K562 (cell line): ENCODE results near the gene ARHGEF6. TPM values are rescaled to one million over a fixed set of nuclear protein-coding genes. Genes with fewer than 3 reads are reported as not detected.

ENCODE experiments used
- ATAC-seq: fragments of 200-7000 bp; cut with Tn5 transposase; 3 replicates; pipeline ENCODE4 v1.9.1; 2020; ENCODE audit warnings: moderate library complexity
- BruUV-seq: library from RNA; stranded (reverse); fragments of 400-500 nt; replicated peaks from 2 replicates; lab custom pipeline; 2021; lab: Mats Ljungman, UMichigan
- CTCF ChIA-PET: fragments of 300-600 bp; formaldehyde crosslinking; extraction: SDS; loops from one replicate; lab custom pipeline; 2021; ENCODE audit warnings: low intra/inter-chr PET ratio; lab: Yijun Ruan, JAX
- POLR2A ChIA-PET: fragments of 300-600, 350-650 bp; sonication (Branson Sonifier 250); formaldehyde crosslinking; extraction: SDS; loops from one replicate; lab custom pipeline; 2021; ENCODE audit warnings: antibody characterized with exemption, inconsistent platforms; lab: Yijun Ruan, JAX
- DNase-seq, 4 experiments: peaks; one replicate each; pipeline versions ENCODE4 v3.0.0 to v3.0.0-alpha.2; 2011 to 2018; ENCODE audit warnings: low spot score in 3 of 4, mixed read lengths in 3 of 4; ENCODE audit errors: extremely low read depth in 1 of 4
- FAIRE-seq: peaks from 2 replicates; lab custom pipeline; 2011; peaks lifted over from hg19 to GRCh38; lab: Jason Lieb, UNC
- H2AFZ ChIP-seq: 2 replicates; pipeline ENCODE4 v1.6.0; 2011; ENCODE audit warnings: low read depth, low read length, control low read depth, inconsistent platforms
- H3K27ac ChIP-seq: fragments of 200-600 bp; 3 replicates; pipeline ENCODE4 v1.8.0; 2011; ENCODE audit warnings: low read depth, mild to moderate bottlenecking, control low read depth, inconsistent platforms, low read length, moderate library complexity, mixed read lengths; ENCODE audit errors: extremely low read depth
- H3K27me3 ChIP-seq, 2 experiments: fragments of 300-600 bp in 1 of 2; 2 replicates in 1 of 2; 3 replicates in 1 of 2; pipeline versions ENCODE4 v1.6.0 to v1.8.0; 2011; ENCODE audit warnings: inconsistent platforms in 2 of 2, low read length in 2 of 2, mild to moderate bottlenecking in 1 of 2, mixed read lengths in 1 of 2, moderate library complexity in 1 of 2; ENCODE audit not compliant: control insufficient read depth in 2 of 2, insufficient read depth in 2 of 2
- H3K36me3 ChIP-seq: fragments of 300-600 bp; 3 replicates; pipeline ENCODE4 v1.8.0; 2011; ENCODE audit warnings: mild to moderate bottlenecking, low read length, inconsistent platforms; ENCODE audit not compliant: control insufficient read depth, insufficient read depth
- H3K4me1 ChIP-seq, 2 experiments: fragments of 200-600 bp in 1 of 2; replicated peaks in 1 of 2; 2 replicates in 1 of 2; 3 replicates in 1 of 2; pipeline versions ENCODE4 v1.5.1 to v1.8.0; 2011; ENCODE audit warnings: inconsistent platforms in 2 of 2, low read length in 2 of 2, mild to moderate bottlenecking in 1 of 2, mixed read lengths in 1 of 2, moderate library complexity in 1 of 2; ENCODE audit not compliant: control insufficient read depth in 2 of 2, insufficient read depth in 2 of 2
- H3K4me2 ChIP-seq: 2 replicates; pipeline ENCODE4 v1.6.1; 2011; ENCODE audit warnings: low read length, control low read depth, inconsistent platforms, mixed read lengths; ENCODE audit not compliant: insufficient read depth
- H3K4me3 ChIP-seq: fragments of 200-600 bp; sonication (generic), shearing (Covaris generic); 2 replicates; pipeline ENCODE4 v1.5.1; 2016; ENCODE audit warnings: control low read depth, inconsistent platforms
- H3K79me2 ChIP-seq: fragments of 200-600 bp; 3 replicates; pipeline ENCODE4 v1.8.0; 2011; ENCODE audit warnings: low read length, inconsistent platforms; ENCODE audit not compliant: control insufficient read depth, insufficient read depth
- H3K9ac ChIP-seq, 2 experiments: 2 replicates each; pipeline versions ENCODE4 v1.6.0 to v1.6.1; 2011; ENCODE audit warnings: low read depth in 2 of 2, low read length in 2 of 2, control low read depth in 1 of 2, inconsistent platforms in 1 of 2, mild to moderate bottlenecking in 1 of 2, mixed read lengths in 1 of 2; ENCODE audit not compliant: insufficient read depth in 1 of 2
- H3K9me1 ChIP-seq: one replicate; pipeline ENCODE4 v1.6.0; 2011; ENCODE audit warnings: inconsistent platforms, mild to moderate bottlenecking, low read length, moderate library complexity; ENCODE audit not compliant: control insufficient read depth, insufficient read depth
- H3K9me3 ChIP-seq: replicated peaks from 2 replicates; pipeline ENCODE4 v1.5.1; 2011; ENCODE audit warnings: low read depth, low read length, inconsistent platforms; ENCODE audit not compliant: control insufficient read depth, insufficient read depth
- H4K20me1 ChIP-seq: replicated peaks from 2 replicates; pipeline ENCODE4 v1.6.1; 2011; ENCODE audit warnings: low read length, inconsistent platforms, mixed read lengths; ENCODE audit not compliant: control insufficient read depth, insufficient read depth
- BRCA1 ChIP-seq, 2 experiments: fragments of 450-650 bp in 1 of 2; sonication (generic) in 1 of 2; formaldehyde crosslinking in 1 of 2; IDR thresholded peaks; 2 replicates each; pipeline versions ENCODE4 v1.5.0 to v1.6.1; 2017 to 2020; ENCODE audit warnings: mild to moderate bottlenecking in 1 of 2, missing genetic modification reagents in 1 of 2
- COPS2 ChIP-seq: fragments of 450-650 bp; conservative IDR thresholded peaks from 2 replicates; pipeline ENCODE4 v1.6.1; 2016; ENCODE audit warnings: mild to moderate bottlenecking, moderate library complexity
- HMGN3 ChIP-seq: IDR thresholded peaks from 2 replicates; pipeline ENCODE4 v1.6.1; 2011; ENCODE audit warnings: borderline replicate concordance, low read depth, mild to moderate bottlenecking, mixed read lengths, low read length; ENCODE audit not compliant: insufficient read length; ENCODE audit errors: extremely low read depth
- PPARD ChIP-seq: fragments of 250-450 bp; sonication (Bioruptor Pico); IDR thresholded peaks from 2 replicates; pipeline ENCODE4 v1.8.0; 2022; ENCODE audit warnings: inconsistent platforms, mild to moderate bottlenecking, moderate library complexity
- SP1 ChIP-seq: sonication (generic); formaldehyde crosslinking; IDR thresholded peaks from 2 replicates; pipeline ENCODE4 v1.8.1; 2022; ENCODE audit warnings: mild to moderate bottlenecking, missing genetic modification reagents
- WHSC1 ChIP-seq: IDR thresholded peaks from one replicate; pipeline ENCODE4 v1.6.1; 2012; ENCODE audit warnings: low read length, control low read depth, inconsistent platforms
- ZBTB8A ChIP-seq: fragments of 450-650 bp; IDR thresholded peaks from 2 replicates; pipeline ENCODE4 v1.6.1; 2018; ENCODE audit warnings: mild to moderate bottlenecking, moderate library complexity; ENCODE audit not compliant: partially characterized antibody
- ZC3H8 ChIP-seq: fragments of 450-650 bp; IDR thresholded peaks from 2 replicates; pipeline ENCODE4 v1.6.1; 2017
- ZNF512 ChIP-seq: IDR thresholded peaks from 2 replicates; pipeline ENCODE4 v1.6.1; 2016; ENCODE audit warnings: missing genetic modification characterization, missing compliant biosample characterization
- ZNF764 ChIP-seq: fragments of 250-450 bp; sonication (Bioruptor Pico); IDR thresholded peaks from 2 replicates; pipeline ENCODE4 v1.4.0; 2020; ENCODE audit warnings: low read depth, mild to moderate bottlenecking, moderate library complexity
- WGBS: fragments of 100-300 bp; shearing (Covaris generic); methylation state at CpG from one replicate; pipeline ENCODE4 v1.1.6; 2016; ENCODE audit warnings: low coverage, mixed read lengths; ENCODE audit not compliant: insufficient coverage; ENCODE audit errors: missing lambda C conversion rate; 5-methylcytosine and 5-hydroxymethylcytosine counted together
- in situ Hi-C: fragments of 300-500 bp; cut with MboI; formaldehyde crosslinking; loops from 4 replicates; pipeline ENCODE4 v1.15.0; 2018; ENCODE audit warnings: inconsistent platforms, mixed read lengths
- intact Hi-C: fragments of 100-400 bp; cut with micrococcal nuclease; formaldehyde crosslinking; loops from 2 replicates; pipeline ENCODE4 v1.14.2; 2022
- polyA plus RNA-seq, 8 experiments: library from polyadenylated mRNA; depleted of rRNA in 4 of 8; stranded (reverse) in 5 of 8; unstranded in 3 of 8; fragments of >200 nt; fragmentation: Nextera tagmentation in 2 of 8; fragmentation: Illumina TruSeq in 1 of 8; extraction: Ambion mirVana in 2 of 8; extraction: Trizol in 1 of 8; gene quantifications; 2 replicates each; pipeline versions ENCODE4 v1.2.1 to v1.2.3, GENCODE V29; 2011 to 2014; ENCODE audit warnings: inconsistent platforms in 1 of 8, missing spikeins in 1 of 8
- total RNA-seq, 7 experiments: library from RNA; depleted of rRNA in 6 of 7; stranded (reverse); fragments of >200 nt in 6 of 7; fragmentation: Illumina TruSeq in 2 of 7; extraction: Trizol in 2 of 7; gene quantifications; 2 replicates each; pipeline versions ENCODE4 v1.2.1 to v1.2.3, GENCODE V29; 2011 to 2021; ENCODE audit warnings: low replicate concordance in 1 of 7

The ARHGEF6 gene
- total and polyA plus RNA-seq, 9 of the 15 experiments (the other 6 are each of a cell fraction or from before 2014, with no cell fraction given): 2.9 to 22.1 (median 13.3) TPM

DNA sequence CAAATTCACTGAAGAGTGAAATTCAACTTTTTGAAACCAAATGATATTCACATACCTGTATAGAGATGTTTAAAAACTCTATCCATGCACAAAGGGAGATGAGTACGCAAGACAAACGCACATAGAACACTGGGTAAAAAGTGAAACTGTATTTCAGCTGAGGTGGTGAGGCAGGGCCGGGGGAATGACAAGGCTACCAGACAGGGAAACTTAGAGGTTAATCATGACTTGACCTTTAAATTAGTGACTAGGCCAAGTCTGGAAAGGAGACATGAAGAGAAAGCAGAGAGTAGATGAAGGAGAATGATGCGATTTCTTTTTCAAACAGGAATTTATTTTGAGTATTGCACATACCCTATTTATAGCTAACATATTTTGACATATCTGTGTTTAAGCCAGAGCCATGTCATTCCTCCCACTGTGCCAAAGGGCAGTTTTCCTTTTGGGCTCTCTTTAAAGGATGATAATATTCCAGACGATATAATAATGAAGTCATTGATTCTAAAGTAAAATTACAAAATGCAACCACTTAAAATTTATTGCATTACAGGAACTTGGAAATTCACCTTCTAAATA lies 49.4 kb downstream of the ARHGEF6 start:
- 46% methylated on average over 5 of the region's 5 CpGs for WGBS
- TF ChIP-seq ZNF512 (tag) (no peak), BRCA1 (IDR thresholded peaks at IDR 0.05) (no peak), BRCA1 (CRISPR knock-in tag; IDR thresholded peaks at IDR 0.05) (no peak), WHSC1 (no peak), COPS2 (no peak), SP1 (CRISPR knock-in tag) (no peak), PPARD (no peak), ZBTB8A (no peak), ZNF764 (CRISPR knock-in tag) (no peak), ZC3H8 (no peak), HMGN3 (no peak)
- Histone ChIP-seq H3K9ac (no peak overlapping the region), H3K36me3 (no peaks in the 10 kb centered on the region), H3K4me3 (no peak overlapping the region), H3K27me3 (no peaks in the 10 kb centered on the region), H3K9me1 (no peaks in the 10 kb centered on the region), H3K79me2 (no peaks in the 10 kb centered on the region), H3K4me1 (no peaks in the 10 kb centered on the region; a peak in 2 of 5 replicates), H3K4me2 (no peak overlapping the region), H2AFZ (no peak overlapping the region), H3K9me3 (no peaks in the 10 kb centered on the region), H3K27ac (no peak overlapping the region), H4K20me1 (no peaks in the 10 kb centered on the region)
- intact Hi-C loops (no loop called here), in situ Hi-C loops (no loop called here)
- ChIA-PET POLR2A (no interaction called here), CTCF (no interaction called here)
- ATAC-seq (no peak), FAIRE-seq (no peak), DNase-seq (no peak)
- BruUV-seq: no TSS peak
